ENCODE measurements around the gene MYH9. TPM values are rescaled to one million over a fixed set of nuclear protein-coding genes. Genes with fewer than 3 reads are reported as not detected.
A peak's percentile ranks its signal among the peaks of the same experiment; 100 is the strongest.
"Not testable (repeated sequence)": the region's sequence is repeated elsewhere in the genome, so short reads cannot be mapped to it uniquely, and the experiment has no call there.

MYH9 gene
- total and polyA plus RNA-seq, 10 donors = 59.8 to 1,376 (median 711) TPM

DNA sequence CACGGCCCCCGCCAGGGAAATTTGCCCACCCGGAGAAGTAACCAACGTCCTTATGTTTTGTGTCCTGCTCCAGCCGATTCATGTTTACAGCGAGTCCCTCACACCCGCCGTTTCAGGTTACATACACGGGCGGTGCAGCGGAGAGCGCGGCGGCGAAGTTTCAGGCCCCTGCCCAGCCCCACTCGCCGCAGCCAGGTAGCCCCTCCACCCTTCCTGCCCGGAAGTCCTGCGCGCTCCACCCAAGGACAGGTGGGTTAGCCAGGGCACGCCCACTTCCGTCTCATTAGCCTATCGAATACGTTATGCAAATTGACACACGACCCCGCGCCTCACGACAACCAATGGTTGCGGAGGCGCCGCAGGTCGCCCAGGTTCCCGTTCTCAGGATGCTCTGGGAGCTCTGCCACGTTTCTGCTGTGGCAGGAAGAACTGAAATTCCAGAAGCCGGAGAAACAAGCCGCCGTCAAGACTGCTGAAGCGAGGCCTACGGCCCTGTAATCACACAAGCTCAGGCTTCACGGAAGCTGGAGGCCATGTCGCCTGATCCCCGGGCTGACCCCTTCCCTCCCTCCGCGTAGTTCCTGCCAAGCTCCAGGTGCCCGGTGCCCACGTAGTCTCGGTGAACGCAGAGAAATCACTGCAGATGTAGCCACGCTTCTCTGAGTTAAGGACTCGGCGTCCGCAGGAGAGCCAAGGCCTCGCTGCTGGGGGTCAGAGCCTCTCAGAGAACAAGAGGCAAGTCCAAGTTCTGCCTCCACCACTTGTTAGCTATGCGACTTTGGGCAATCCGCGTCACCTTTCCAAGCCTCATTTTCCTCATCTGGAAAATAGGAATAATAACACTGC lies 22.4 kb upstream of the MYH9 start:
- TF ChIP-seq, protein P1, sequence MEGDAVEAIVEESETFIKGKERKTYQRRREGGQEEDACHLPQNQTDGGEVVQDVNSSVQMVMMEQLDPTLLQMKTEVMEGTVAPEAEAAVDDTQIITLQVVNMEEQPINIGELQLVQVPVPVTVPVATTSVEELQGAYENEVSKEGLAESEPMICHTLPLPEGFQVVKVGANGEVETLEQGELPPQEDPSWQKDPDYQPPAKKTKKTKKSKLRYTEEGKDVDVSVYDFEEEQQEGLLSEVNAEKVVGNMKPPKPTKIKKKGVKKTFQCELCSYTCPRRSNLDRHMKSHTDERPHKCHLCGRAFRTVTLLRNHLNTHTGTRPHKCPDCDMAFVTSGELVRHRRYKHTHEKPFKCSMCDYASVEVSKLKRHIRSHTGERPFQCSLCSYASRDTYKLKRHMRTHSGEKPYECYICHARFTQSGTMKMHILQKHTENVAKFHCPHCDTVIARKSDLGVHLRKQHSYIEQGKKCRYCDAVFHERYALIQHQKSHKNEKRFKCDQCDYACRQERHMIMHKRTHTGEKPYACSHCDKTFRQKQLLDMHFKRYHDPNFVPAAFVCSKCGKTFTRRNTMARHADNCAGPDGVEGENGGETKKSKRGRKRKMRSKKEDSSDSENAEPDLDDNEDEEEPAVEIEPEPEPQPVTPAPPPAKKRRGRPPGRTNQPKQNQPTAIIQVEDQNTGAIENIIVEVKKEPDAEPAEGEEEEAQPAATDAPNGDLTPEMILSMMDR (IDR thresholded peaks at IDR 0.05 in 8 of 11, conservative IDR thresholded peaks at IDR 0.05 in 3 of 11) = peak in 2 of 11 experiments; percentile 11 to 15
- peak; percentile 76 to 85 (median 80) for TF ChIP-seq POLR2AphosphoS5 (IDR thresholded peaks at IDR 0.05)
- TF ChIP-seq POLR2A (IDR thresholded peaks at IDR 0.05) = no peak
- WGBS, 5 donors = 24 to 32% (median 26%) methylated on average over 50 to 56 of the region's 56 CpGs
- Histone ChIP-seq H3K27me3 (replicated peaks in 1 of 7) (no peaks in the 10 kb centered on the region), H3K36me3 (no peaks in the 10 kb centered on the region), H3K4me1 (peaks cover 25 to 72% (median 51%) of the 10 kb centered on the region in 6 donors), H3K9me3 (no peaks in the 10 kb centered on the region), H3K4me3 (peak overlapping the region in 7 of 8 donors; percentile 3 to 64 (median 25)), H3K27ac (peak overlapping the region; percentile 74 to 87 (median 81))
- peak; percentile 92 for DNase-seq
- intact Hi-C loops (cut with DNase I; ENCODE audit: low total_unique reads) = no loop called here

DNA sequence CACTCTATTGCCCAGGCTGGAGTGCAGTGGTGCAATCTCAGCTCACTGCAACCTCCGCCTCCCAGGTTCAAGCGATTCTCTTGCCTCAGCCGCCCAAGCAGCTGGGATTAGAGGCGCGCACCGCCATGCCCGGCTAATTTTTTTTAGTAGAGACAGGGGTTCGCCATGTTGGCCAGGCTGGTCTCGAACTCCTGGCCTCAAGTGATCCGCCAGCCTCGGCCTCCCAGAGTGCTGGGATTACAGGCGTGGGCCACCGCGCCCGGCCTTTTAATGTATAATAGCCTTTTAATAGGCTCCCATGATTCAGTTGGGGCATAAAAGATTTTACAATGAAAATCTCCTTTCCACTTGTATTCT lies 21.8 kb upstream of the MYH9 start:
- H3K9me3 ChIP-seq; intact Hi-C loops (cut with DNase I; ENCODE audit: low total_unique reads); H3K27me3 ChIP-seq (replicated peaks in 1 of 7); H3K36me3 ChIP-seq; DNase-seq: not testable (repeated sequence)
- TF ChIP-seq, protein P1 (IDR thresholded peaks at IDR 0.05 in 8 of 11, conservative IDR thresholded peaks at IDR 0.05 in 3 of 11) = peak in 1 of 11 experiments; percentile 16
- 88 to 94% (median 93%) methylated on average over 15 of the region's 15 CpGs for WGBS, 5 donors
- peak overlapping the region; percentile 74 to 87 (median 81) for H3K27ac ChIP-seq
- peak overlapping the region in 5 of 8 donors; percentile 25 to 64 (median 26) for H3K4me3 ChIP-seq
- H3K4me1 ChIP-seq = peaks cover 25 to 76% (median 57%) of the 10 kb centered on the region in 6 donors

DNA sequence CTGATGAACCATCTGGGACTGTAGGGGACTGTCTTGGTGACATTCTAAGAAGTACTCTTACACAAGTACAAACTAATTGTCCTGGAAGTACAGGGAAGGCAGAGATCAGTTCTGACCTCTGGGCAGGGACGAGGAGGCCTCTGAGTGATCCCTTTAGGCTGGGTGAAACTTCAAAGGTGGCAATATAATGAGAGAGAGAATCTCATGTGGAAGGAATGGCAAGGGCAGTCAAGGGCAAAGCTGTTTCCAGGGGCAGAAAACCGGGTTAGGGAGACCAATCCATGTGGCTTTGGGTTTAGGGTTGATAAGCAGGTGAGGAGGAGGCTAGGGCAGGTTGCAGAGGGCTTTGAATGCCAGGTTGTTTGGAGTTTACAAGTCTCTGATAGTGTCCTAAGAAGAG lies 21.3 kb upstream of the MYH9 start:
- TF ChIP-seq POLR2A (IDR thresholded peaks at IDR 0.05) (no peak), POLR2AphosphoS5 (IDR thresholded peaks at IDR 0.05) (no peak)
- TF ChIP-seq, protein P1 (IDR thresholded peaks at IDR 0.05 in 8 of 11, conservative IDR thresholded peaks at IDR 0.05 in 3 of 11) = no peak
- DNase-seq = no peak
- peaks cover 25 to 81% (median 61%) of the 10 kb centered on the region in 6 donors for H3K4me1 ChIP-seq
- H3K27me3 ChIP-seq (replicated peaks in 1 of 7) = no peaks in the 10 kb centered on the region
- H3K9me3 ChIP-seq = no peaks in the 10 kb centered on the region
- peak overlapping the region in 7 of 8 donors; percentile 78 to 87 (median 81) for H3K27ac ChIP-seq
- no peaks in the 10 kb centered on the region for H3K36me3 ChIP-seq
- WGBS, 5 donors = 68 to 86% (median 83%) methylated on average over 2 of the region's 2 CpGs
- intact Hi-C loops (cut with DNase I; ENCODE audit: low total_unique reads) = no loop called here
- no peak overlapping the region for H3K4me3 ChIP-seq

DNA sequence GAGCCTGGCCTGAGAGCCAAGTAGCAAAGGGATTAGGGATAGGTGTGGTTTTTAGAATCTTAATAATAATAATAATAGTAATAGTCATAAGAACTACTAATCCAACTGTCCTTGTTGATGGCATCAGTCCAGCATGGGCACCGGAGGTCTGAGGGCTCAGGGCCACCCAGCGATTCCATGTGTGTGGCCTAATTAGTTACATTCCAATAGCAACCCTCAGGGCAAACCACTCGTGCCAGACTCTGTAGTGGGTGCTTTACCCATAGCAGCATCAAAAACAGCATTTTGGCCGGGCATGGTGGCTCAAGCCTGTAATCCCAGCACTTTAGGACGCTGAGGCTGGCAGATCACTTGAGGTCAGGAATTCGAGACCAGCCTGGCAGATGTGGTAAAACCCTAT lies 19.0 kb upstream of the MYH9 start:
- no peak for DNase-seq
- H3K4me3 ChIP-seq = peak overlapping the region in 1 of 8 donors; percentile 47
- TF ChIP-seq, protein P1 (IDR thresholded peaks at IDR 0.05 in 8 of 11, conservative IDR thresholded peaks at IDR 0.05 in 3 of 11) = no peak
- TF ChIP-seq POLR2A (IDR thresholded peaks at IDR 0.05) = no peak
- TF ChIP-seq POLR2AphosphoS5 (IDR thresholded peaks at IDR 0.05) = no peak
- 70 to 81% (median 74%) methylated on average over 6 of the region's 6 CpGs for WGBS, 5 donors
- H3K9me3 ChIP-seq = no peaks in the 10 kb centered on the region
- H3K27me3 ChIP-seq (replicated peaks in 1 of 7) = no peaks in the 10 kb centered on the region
- peak overlapping the region; percentile 66 to 91 (median 84) for H3K27ac ChIP-seq
- intact Hi-C loops (cut with DNase I; ENCODE audit: low total_unique reads) = no loop called here
- no peaks in the 10 kb centered on the region for H3K36me3 ChIP-seq
- H3K4me1 ChIP-seq = peaks cover 25 to 96% (median 61%) of the 10 kb centered on the region in 6 donors

All from spleen (tissue), 11 donors.